AG04450 (cell line): ENCODE measurements around the gene PHF19. TPM values are rescaled to one million over a fixed set of nuclear protein-coding genes. Genes with fewer than 3 reads are reported as not detected.

Source experiments
- CTCF ChIA-PET: fragments of 300-600, 350-600 bp; formaldehyde crosslinking; extraction: SDS; loops from one replicate; lab custom pipeline; 2022; ENCODE audit warnings: antibody characterized with exemption, inconsistent platforms; lab: Charles Lee
- POLR2A ChIA-PET: fragments of 350-600 bp; formaldehyde crosslinking; extraction: SDS; loops from one replicate; lab custom pipeline; 2021; ENCODE audit warnings: antibody characterized with exemption, inconsistent platforms; lab: Yijun Ruan, JAX
- DNase-seq: peaks from one replicate; pipeline ENCODE4 v3.0.0-alpha.2; 2011; ENCODE audit warnings: low read depth, low spot score
- H3K27ac ChIP-seq: one replicate; pipeline ENCODE4 v1.5.1; 2012; ENCODE audit warnings: low read depth, low read length, control low read depth
- H3K27me3 ChIP-seq: one replicate; pipeline ENCODE4 v1.6.0; 2012; ENCODE audit warnings: low read length; ENCODE audit not compliant: control insufficient read depth, insufficient read depth
- H3K4me3 ChIP-seq: 2 replicates; pipeline ENCODE4 v1.5.1; 2011; ENCODE audit warnings: mild to moderate bottlenecking, low read depth, low read length, control low read depth
- H3K9me3 ChIP-seq: 2 replicates; pipeline ENCODE4 v1.5.1; 2012; ENCODE audit warnings: low read length; ENCODE audit not compliant: control insufficient read depth, insufficient read depth
- CTCF ChIP-seq: IDR thresholded peaks from 2 replicates; pipeline ENCODE4 v1.5.1; 2011; ENCODE audit warnings: low read depth, low read length, control low read depth, inconsistent platforms
- polyA plus RNA-seq: library from polyadenylated mRNA; depleted of rRNA; stranded (reverse); fragments of >200 nt; gene quantifications from 2 replicates; pipeline ENCODE4 v1.2.3, GENCODE V29; 2011

Gene PHF19
- polyA plus RNA-seq, 1 experiment = 20.4 TPM

- H3K27me3 ChIP-seq = peaks cover under 1% of the 10 kb centered on the region
- no peak overlapping the region for H3K27ac ChIP-seq
- no peak for DNase-seq
- H3K9me3 ChIP-seq = no peaks in the 10 kb centered on the region
- ChIA-PET POLR2A (no interaction called here), CTCF (interaction anchor here (1.3 to 1.4 kb wide), 2 partner anchors 21 to 164 kb away, joined by 4 to 6 read pairs; no protein-coding TSS in a partner anchor)
- no peak overlapping the region for H3K4me3 ChIP-seq
- no peak for TF ChIP-seq CTCF
These were observed 19.0 kb upstream of the PHF19 start for GRCh38 chr9:120895951-120896350.

GRCh38 chr9:120894321-120895148 lies 17.5 kb upstream of the PHF19 start:
- POLR2A ChIA-PET = no interaction called here
- no peak for TF ChIP-seq CTCF
- H3K27me3 ChIP-seq = peaks cover 2% of the 10 kb centered on the region
- H3K4me3 ChIP-seq = no peak overlapping the region
- DNase-seq = no peak
- CTCF ChIA-PET = interaction anchor here (1.4 kb wide), 1 partner anchor 165 kb away, joined by 6 read pairs; no protein-coding TSS in a partner anchor
- peak overlapping the region; percentile 11 for H3K27ac ChIP-seq
- H3K9me3 ChIP-seq = no peaks in the 10 kb centered on the region

- no peak for DNase-seq
- no peak for TF ChIP-seq CTCF
- Histone ChIP-seq H3K27ac (peak overlapping the region; percentile 42), H3K4me3 (no peak overlapping the region), H3K27me3 (peaks cover 2% of the 10 kb centered on the region), H3K9me3 (no peaks in the 10 kb centered on the region)
- ChIA-PET CTCF (no interaction called here), POLR2A (no interaction called here)
These were observed 16.8 kb upstream of the PHF19 start for GRCh38 chr9:120893611-120894307.

GRCh38 chr9:120892748-120893610 lies 16.0 kb upstream of the PHF19 start:
- ChIA-PET CTCF (no interaction called here), POLR2A (no interaction called here)
- DNase-seq = peak; percentile 68
- Histone ChIP-seq H3K27ac (peak overlapping the region; percentile 42), H3K4me3 (no peak overlapping the region), H3K27me3 (peaks cover 2% of the 10 kb centered on the region), H3K9me3 (no peaks in the 10 kb centered on the region)
- TF ChIP-seq CTCF = no peak
